Calu3 (cell line): ENCODE results near the gene DNM1. TPM values are rescaled to one million over a fixed set of nuclear protein-coding genes. Genes with fewer than 3 reads are reported as not detected.
"Not testable (repeated sequence)": the region's sequence is repeated elsewhere in the genome, so short reads cannot be mapped to it uniquely, and the experiment has no call there.

Experiments
- BruUV-seq: library from RNA; stranded (reverse); fragments of 400-500 nt; replicated peaks from 2 replicates; lab custom pipeline; 2021; lab: Mats Ljungman, UMichigan
- CTCF ChIA-PET: fragments of 300-600 bp; sonication (Branson Sonifier 250); formaldehyde crosslinking; loops from one replicate; lab custom pipeline; 2022; ENCODE audit warnings: antibody characterized with exemption; lab: Charles Lee
- DNase-seq: peaks from one replicate; pipeline ENCODE4 v3.0.0; 2022
- H3K27ac Mint-ChIP-seq: one replicate; pipeline ENCODE4 v1.8.0; 2022; ENCODE audit warnings: mixed read lengths; ENCODE audit not compliant: unreplicated experiment
- H3K27me3 Mint-ChIP-seq: one replicate; pipeline ENCODE4 v1.8.0; 2022; ENCODE audit warnings: mixed read lengths; ENCODE audit not compliant: unreplicated experiment
- H3K36me3 Mint-ChIP-seq: one replicate; pipeline ENCODE4 v1.8.0; 2022; ENCODE audit warnings: mild to moderate bottlenecking, moderate library complexity, mixed read lengths; ENCODE audit not compliant: insufficient read depth, unreplicated experiment
- H3K4me1 Mint-ChIP-seq: one replicate; pipeline ENCODE4 v1.8.0; 2022; ENCODE audit warnings: mild to moderate bottlenecking, low read depth, mixed read lengths; ENCODE audit not compliant: unreplicated experiment
- H3K4me3 Mint-ChIP-seq: one replicate; pipeline ENCODE4 v1.8.0; 2022; ENCODE audit warnings: mild to moderate bottlenecking, low read depth, moderate library complexity, mixed read lengths; ENCODE audit not compliant: unreplicated experiment
- H3K9me3 Mint-ChIP-seq: one replicate; pipeline ENCODE4 v1.8.0; 2022; ENCODE audit warnings: low read depth, mixed read lengths; ENCODE audit not compliant: unreplicated experiment
- intact Hi-C: fragments of 100-400 bp; cut with micrococcal nuclease; formaldehyde crosslinking; loops from one replicate; pipeline ENCODE4 v1.10.0; 2022; ENCODE audit not compliant: unreplicated experiment
- total RNA-seq: library from RNA; stranded (reverse); gene quantifications from 2 replicates; pipeline ENCODE4 v1.2.3, GENCODE V29; 2022
- TF ChIP-seq, protein P1 (sequence below): fragments of 200-600 bp; IDR thresholded peaks from one replicate; pipeline ENCODE4 v1.8.0; 2022; ENCODE audit warnings: antibody characterized with exemption; ENCODE audit not compliant: unreplicated experiment

The DNM1 gene
- total RNA-seq, 1 experiment from 2014 or later = 40.0 TPM

DNA sequence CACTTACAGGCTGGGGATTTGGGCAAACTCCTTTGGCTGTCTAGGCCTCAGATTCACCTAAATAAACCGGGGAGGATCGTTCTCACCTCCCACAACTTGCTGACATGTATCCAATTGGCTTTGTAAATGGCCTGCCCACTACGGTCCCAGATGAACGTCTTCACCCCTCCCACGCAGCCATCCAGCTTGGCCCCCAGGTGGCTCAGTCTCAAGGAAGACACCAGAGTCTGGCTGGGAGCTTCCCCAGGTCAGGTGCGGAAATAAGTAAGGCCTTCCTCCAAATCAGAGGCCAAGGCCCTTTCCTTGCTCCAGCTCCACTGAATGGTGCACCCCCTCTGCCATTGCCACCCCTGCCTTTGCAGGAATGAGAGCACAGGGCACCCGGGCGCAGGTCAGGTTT lies 23.2 kb upstream of the DNM1 start:
- H3K4me3 Mint-ChIP-seq = no peak overlapping the region
- peaks cover 9% of the 10 kb centered on the region for H3K36me3 Mint-ChIP-seq
- H3K9me3 Mint-ChIP-seq = no peaks in the 10 kb centered on the region
- TF ChIP-seq, protein P1, sequence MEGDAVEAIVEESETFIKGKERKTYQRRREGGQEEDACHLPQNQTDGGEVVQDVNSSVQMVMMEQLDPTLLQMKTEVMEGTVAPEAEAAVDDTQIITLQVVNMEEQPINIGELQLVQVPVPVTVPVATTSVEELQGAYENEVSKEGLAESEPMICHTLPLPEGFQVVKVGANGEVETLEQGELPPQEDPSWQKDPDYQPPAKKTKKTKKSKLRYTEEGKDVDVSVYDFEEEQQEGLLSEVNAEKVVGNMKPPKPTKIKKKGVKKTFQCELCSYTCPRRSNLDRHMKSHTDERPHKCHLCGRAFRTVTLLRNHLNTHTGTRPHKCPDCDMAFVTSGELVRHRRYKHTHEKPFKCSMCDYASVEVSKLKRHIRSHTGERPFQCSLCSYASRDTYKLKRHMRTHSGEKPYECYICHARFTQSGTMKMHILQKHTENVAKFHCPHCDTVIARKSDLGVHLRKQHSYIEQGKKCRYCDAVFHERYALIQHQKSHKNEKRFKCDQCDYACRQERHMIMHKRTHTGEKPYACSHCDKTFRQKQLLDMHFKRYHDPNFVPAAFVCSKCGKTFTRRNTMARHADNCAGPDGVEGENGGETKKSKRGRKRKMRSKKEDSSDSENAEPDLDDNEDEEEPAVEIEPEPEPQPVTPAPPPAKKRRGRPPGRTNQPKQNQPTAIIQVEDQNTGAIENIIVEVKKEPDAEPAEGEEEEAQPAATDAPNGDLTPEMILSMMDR = no peak
- intact Hi-C loops = no loop called here
- BruUV-seq = no TSS peak
- no peak overlapping the region for H3K27ac Mint-ChIP-seq
- CTCF ChIA-PET = no interaction called here
- DNase-seq = no peak
- no peaks in the 10 kb centered on the region for H3K4me1 Mint-ChIP-seq
- no peaks in the 10 kb centered on the region for H3K27me3 Mint-ChIP-seq

DNA sequence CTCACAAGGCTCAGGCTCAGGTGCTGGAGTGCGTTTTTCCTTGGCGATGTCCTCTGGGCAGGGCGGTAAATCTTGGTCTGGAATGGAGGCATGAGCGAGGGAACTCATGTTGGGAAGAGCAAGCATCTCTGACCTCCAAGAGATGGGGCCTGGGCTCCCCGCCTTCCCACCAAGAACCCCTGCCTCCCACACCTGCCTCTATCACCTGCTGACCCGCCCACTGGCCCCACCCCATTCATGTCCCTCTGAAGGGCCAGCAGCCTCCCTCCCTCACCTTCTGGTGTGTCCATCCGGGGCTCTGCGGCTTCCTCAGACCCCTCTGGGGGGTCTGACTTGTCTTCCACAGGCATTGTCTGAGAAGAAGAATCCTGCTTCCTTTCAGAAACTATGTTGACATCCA lies 22.7 kb upstream of the DNM1 start:
- Mint-ChIP-seq H3K27me3 (no peaks in the 10 kb centered on the region), H3K36me3 (peaks cover 11% of the 10 kb centered on the region), H3K9me3 (no peaks in the 10 kb centered on the region), H3K4me1 (no peaks in the 10 kb centered on the region), H3K4me3 (no peak overlapping the region), H3K27ac (no peak overlapping the region)
- DNase-seq = no peak
- TF ChIP-seq, protein P1 = no peak
- intact Hi-C loops = no loop called here
- CTCF ChIA-PET = no interaction called here
- no TSS peak for BruUV-seq

DNA sequence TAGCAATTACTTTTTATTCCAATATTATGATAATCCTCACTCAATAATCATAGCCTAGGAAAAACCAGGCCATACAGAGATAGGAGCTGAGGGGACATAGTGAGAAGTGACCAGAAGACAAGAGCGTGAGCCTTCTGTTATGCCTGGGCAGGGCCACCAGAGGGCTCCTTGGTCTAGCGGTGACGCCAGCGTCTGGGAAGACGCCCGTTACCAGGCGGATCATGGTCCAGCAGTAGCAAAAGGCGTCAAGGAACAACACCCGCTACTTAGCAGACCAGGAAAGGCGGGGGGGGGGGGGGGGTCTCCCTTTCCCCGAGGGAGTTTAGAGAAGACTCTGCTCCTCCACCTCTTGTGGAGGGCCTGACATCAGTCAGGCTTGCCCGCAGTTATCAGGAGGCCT lies 21.7 kb upstream of the DNM1 start:
- H3K27ac Mint-ChIP-seq, H3K4me1 Mint-ChIP-seq, BruUV-seq, DNase-seq, CTCF ChIA-PET, H3K9me3 Mint-ChIP-seq, intact Hi-C loops, H3K27me3 Mint-ChIP-seq, H3K4me3 Mint-ChIP-seq: not testable (repeated sequence)
- peaks cover 14% of the 10 kb centered on the region for H3K36me3 Mint-ChIP-seq

DNA sequence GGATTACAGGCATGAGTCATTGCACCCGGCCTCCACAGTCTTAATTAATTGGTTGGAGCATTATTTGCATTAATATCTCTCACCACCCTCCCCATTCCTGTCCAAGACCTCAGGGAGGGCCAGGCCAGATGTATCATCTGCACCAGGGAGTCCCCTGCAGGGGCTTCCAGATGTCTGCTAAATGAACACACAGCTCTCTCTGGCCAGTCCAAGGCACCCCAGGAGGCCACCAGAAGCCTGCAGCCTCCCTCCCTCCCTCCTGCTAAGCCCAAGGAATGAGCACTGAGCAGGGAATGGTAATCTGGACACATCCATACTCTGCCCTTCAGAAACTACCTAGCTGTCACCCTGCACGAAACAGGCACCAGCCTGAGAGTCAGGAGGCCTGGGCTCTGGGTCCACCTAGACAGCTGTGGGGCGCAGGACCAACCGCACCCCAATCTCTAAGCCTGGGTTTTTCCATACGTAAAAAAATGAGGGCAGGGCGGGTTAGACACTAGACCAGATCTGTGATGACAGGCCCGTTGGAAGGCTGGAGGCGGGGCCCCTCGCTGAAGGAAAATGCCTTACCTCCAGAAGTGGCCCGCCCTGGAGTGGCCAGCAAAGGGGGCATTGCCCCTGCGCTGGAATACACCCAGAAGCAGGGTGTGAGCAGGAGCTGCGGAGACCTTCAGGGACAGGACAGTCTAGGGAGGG lies 20.1 kb upstream of the DNM1 start:
- H3K36me3 Mint-ChIP-seq = peaks cover 19% of the 10 kb centered on the region
- intact Hi-C loops = no loop called here
- CTCF ChIA-PET = interaction anchor here (1.2 kb wide), 1 partner anchor 10 kb away, joined by 3 read pairs; no protein-coding TSS in a partner anchor

More for the DNA sequence above, 20.1 kb upstream of the DNM1 start:
- TF ChIP-seq, protein P1 = no peak
- no peak for DNase-seq
- H3K27me3 Mint-ChIP-seq = no peaks in the 10 kb centered on the region
- no peak overlapping the region for H3K27ac Mint-ChIP-seq
- H3K9me3 Mint-ChIP-seq = no peaks in the 10 kb centered on the region
- BruUV-seq = no TSS peak
- no peaks in the 10 kb centered on the region for H3K4me1 Mint-ChIP-seq
- no peak overlapping the region for H3K4me3 Mint-ChIP-seq
